K562 (cell line): ENCODE results near the gene KLHL28.

Experiments used
- FOXK1 ChIP-seq: sonication (generic); formaldehyde crosslinking; IDR thresholded peaks from 2 replicates; pipeline ENCODE4 v1.8.0; 2022; ENCODE audit warnings: missing genetic modification reagents, mild to moderate bottlenecking, borderline replicate concordance
- JUN ChIP-seq, 2 experiments: sonication (generic) in 1 of 2; formaldehyde crosslinking in 1 of 2; IDR thresholded peaks; 2 replicates each; pipeline versions ENCODE4 v1.6.1 to v1.8.0; 2012 to 2022; ENCODE audit warnings: borderline replicate concordance in 2 of 2, mild to moderate bottlenecking in 2 of 2, improper control_type of control experiment in 1 of 2, low read depth in 1 of 2, low read length in 1 of 2, missing genetic modification reagents in 1 of 2
- MXI1 ChIP-seq: IDR thresholded peaks from 2 replicates; pipeline ENCODE4 v1.6.1; 2011; ENCODE audit warnings: low read depth, mild to moderate bottlenecking, improper control_type of control experiment, low read length
- POLR2A ChIP-seq: fragments of 450-650 bp; conservative IDR thresholded peaks from 2 replicates; pipeline ENCODE4 v1.6.1; 2016
- RBM15 ChIP-seq: fragments of 200-400 bp; formaldehyde crosslinking; IDR thresholded peaks from 2 replicates; pipeline ENCODE4 v1.6.1; 2018; ENCODE audit warnings: mild to moderate bottlenecking, low read length, moderate library complexity; ENCODE audit not compliant: insufficient read depth
- RBM39 ChIP-seq: fragments of 200-400 bp; formaldehyde crosslinking; optimal IDR thresholded peaks from 2 replicates; pipeline ENCODE3; 2018; ENCODE audit warnings: low read depth, low read length
- RCOR1 ChIP-seq, 2 experiments: IDR thresholded peaks; 2 replicates each; pipeline ENCODE4 v1.6.1; 2012; ENCODE audit warnings: low read depth in 2 of 2, low read length in 2 of 2, borderline replicate concordance in 1 of 2, improper control_type of control experiment in 1 of 2
- SP2 ChIP-seq: IDR thresholded peaks from 2 replicates; pipeline ENCODE4 v1.6.1; 2011; ENCODE audit warnings: mild to moderate bottlenecking, low read depth, low read length, moderate library complexity; ENCODE audit not compliant: poor library complexity, severe bottlenecking; ENCODE audit errors: extremely low read depth
- SREBF1 ChIP-seq: fragments of 150-350 bp; IDR thresholded peaks from 2 replicates; pipeline ENCODE4 v1.6.1; 2014; ENCODE audit warnings: antibody characterized with exemption, low read depth, low read length, borderline replicate concordance
- TCF7 ChIP-seq: sonication (generic); IDR thresholded peaks from 2 replicates; pipeline ENCODE4 v1.6.1; 2016; ENCODE audit warnings: antibody characterized with exemption, borderline replicate concordance
- ZNF324 ChIP-seq: fragments of 250-450 bp; sonication (Bioruptor Pico); IDR thresholded peaks from 2 replicates; pipeline ENCODE4 v1.4.0; 2020; ENCODE audit warnings: mild to moderate bottlenecking
- TF ChIP-seq, protein P1 (sequence below), 3 experiments: IDR thresholded peaks in 2 of 3; conservative IDR thresholded peaks in 1 of 3; 2 replicates each; pipeline ENCODE4 v1.5.1; 2011 to 2012; ENCODE audit warnings: low read length in 3 of 3, mild to moderate bottlenecking in 3 of 3, control low read depth in 2 of 3, improper control_type of control experiment in 1 of 3, inconsistent platforms in 1 of 3, low read depth in 1 of 3, mixed read lengths in 1 of 3, moderate library complexity in 1 of 3; ENCODE audit not compliant: insufficient read depth in 2 of 3
- TF ChIP-seq, protein P2 (sequence below): fragments of 250-450 bp; sonication (Bioruptor Pico); IDR thresholded peaks from 2 replicates; pipeline ENCODE4 v1.8.0; 2021; ENCODE audit warnings: moderate library complexity, mild to moderate bottlenecking, inconsistent platforms
- TF ChIP-seq, protein P3 (sequence below): fragments of 450-650 bp; formaldehyde crosslinking; IDR thresholded peaks from 2 replicates; pipeline ENCODE4 v1.4.0; 2022; ENCODE audit warnings: missing genetic modification characterization

DNA sequence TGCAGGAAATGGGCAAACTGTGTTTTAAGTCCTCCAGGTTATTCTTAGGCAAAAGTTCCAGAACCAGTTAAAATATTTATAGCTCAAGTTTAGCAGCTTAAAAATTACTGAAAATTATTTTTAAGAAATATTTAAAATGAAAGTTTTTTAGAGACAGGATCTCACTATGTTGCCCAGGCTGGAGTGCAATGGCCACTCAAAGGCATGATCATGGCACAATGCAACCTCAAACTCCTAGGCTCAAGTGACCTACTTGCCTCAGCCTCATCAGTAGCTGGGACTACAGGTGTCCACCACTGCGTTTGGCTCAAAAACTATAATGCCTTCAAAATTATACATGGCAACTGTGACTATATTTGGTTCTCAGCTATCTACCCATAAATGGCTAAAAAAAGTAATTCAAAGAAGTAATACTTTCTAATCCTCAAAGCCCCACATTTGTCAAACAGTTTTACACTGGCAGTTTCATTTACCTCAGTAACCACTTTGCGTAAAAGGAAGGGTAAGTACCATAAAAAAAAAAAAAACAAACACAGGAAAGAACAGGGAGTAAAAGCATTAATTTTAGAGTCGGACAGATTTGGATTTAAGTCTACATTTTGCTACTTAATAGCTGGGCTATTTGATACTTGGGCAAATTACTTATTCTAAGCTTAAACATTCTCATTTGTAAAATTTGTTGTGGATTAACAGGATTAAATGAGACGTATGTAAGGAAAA lies 9.2 kb downstream of the KLHL28 start:
- TF ChIP-seq SP2: no peak
- TF ChIP-seq MXI1: no peak
- TF ChIP-seq ZNF324 (CRISPR knock-in tag): no peak
- TF ChIP-seq, protein P1, sequence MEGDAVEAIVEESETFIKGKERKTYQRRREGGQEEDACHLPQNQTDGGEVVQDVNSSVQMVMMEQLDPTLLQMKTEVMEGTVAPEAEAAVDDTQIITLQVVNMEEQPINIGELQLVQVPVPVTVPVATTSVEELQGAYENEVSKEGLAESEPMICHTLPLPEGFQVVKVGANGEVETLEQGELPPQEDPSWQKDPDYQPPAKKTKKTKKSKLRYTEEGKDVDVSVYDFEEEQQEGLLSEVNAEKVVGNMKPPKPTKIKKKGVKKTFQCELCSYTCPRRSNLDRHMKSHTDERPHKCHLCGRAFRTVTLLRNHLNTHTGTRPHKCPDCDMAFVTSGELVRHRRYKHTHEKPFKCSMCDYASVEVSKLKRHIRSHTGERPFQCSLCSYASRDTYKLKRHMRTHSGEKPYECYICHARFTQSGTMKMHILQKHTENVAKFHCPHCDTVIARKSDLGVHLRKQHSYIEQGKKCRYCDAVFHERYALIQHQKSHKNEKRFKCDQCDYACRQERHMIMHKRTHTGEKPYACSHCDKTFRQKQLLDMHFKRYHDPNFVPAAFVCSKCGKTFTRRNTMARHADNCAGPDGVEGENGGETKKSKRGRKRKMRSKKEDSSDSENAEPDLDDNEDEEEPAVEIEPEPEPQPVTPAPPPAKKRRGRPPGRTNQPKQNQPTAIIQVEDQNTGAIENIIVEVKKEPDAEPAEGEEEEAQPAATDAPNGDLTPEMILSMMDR (IDR thresholded peaks at IDR 0.05 in 2 of 3, conservative IDR thresholded peaks at IDR 0.05 in 1 of 3; ENCODE audit: insufficient read depth in 2 of 3, low read depth in 1 of 3, low read length in 3 of 3): no peak
- no peak for TF ChIP-seq JUN (IDR thresholded peaks at IDR 0.05; ENCODE audit: borderline replicate concordance, low read depth, low read length)
- no peak for TF ChIP-seq JUN (CRISPR knock-in tag; IDR thresholded peaks at IDR 0.05; ENCODE audit: borderline replicate concordance)
- no peak for TF ChIP-seq FOXK1 (CRISPR knock-in tag)
- no peak for TF ChIP-seq SREBF1
- TF ChIP-seq TCF7: no peak
- TF ChIP-seq RCOR1 (IDR thresholded peaks at IDR 0.05; ENCODE audit: borderline replicate concordance in 1 of 2, low read depth in 2 of 2, low read length in 2 of 2): no peak
- TF ChIP-seq POLR2A: no peak
- TF ChIP-seq, protein P2, sequence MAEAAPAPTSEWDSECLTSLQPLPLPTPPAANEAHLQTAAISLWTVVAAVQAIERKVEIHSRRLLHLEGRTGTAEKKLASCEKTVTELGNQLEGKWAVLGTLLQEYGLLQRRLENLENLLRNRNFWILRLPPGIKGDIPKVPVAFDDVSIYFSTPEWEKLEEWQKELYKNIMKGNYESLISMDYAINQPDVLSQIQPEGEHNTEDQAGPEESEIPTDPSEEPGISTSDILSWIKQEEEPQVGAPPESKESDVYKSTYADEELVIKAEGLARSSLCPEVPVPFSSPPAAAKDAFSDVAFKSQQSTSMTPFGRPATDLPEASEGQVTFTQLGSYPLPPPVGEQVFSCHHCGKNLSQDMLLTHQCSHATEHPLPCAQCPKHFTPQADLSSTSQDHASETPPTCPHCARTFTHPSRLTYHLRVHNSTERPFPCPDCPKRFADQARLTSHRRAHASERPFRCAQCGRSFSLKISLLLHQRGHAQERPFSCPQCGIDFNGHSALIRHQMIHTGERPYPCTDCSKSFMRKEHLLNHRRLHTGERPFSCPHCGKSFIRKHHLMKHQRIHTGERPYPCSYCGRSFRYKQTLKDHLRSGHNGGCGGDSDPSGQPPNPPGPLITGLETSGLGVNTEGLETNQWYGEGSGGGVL (CRISPR knock-in tag): no peak
- TF ChIP-seq RBM39: no peak
- no peak for TF ChIP-seq RBM15
- TF ChIP-seq, protein P3, sequence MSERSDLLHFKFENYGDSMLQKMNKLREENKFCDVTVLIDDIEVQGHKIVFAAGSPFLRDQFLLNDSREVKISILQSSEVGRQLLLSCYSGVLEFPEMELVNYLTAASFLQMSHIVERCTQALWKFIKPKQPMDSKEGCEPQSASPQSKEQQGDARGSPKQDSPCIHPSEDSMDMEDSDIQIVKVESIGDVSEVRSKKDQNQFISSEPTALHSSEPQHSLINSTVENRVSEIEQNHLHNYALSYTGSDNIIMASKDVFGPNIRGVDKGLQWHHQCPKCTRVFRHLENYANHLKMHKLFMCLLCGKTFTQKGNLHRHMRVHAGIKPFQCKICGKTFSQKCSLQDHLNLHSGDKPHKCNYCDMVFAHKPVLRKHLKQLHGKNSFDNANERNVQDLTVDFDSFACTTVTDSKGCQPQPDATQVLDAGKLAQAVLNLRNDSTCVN: no peak
